ENCODE measurements around the gene GYG2. TPM values are rescaled to one million over a fixed set of nuclear protein-coding genes. Genes with fewer than 3 reads are reported as not detected.

The GYG2 gene
- total and polyA plus RNA-seq, 2 of the 13 experiments (the other 11 are each of a cell fraction or from before 2014, with no cell fraction given) = 20.0 to 24.3 TPM

GRCh38 chrX:2908125-2908685, 79.5 kb downstream of the GYG2 start:
- FAIRE-seq = no peak

More at GRCh38 chrX:2908125-2908685, 79.5 kb downstream of the GYG2 start:
- in situ Hi-C loops (cut with HindIII; ENCODE audit: extremely low pct_ligation_motif_present, low pct_unique_long_range_greater_than_20kb) = no loop called here
- H3K9me3 ChIP-seq (ENCODE audit: low read length) = no peaks in the 10 kb centered on the region
- H3K4me3 ChIP-seq (replicated peaks in 1 of 3; ENCODE audit: insufficient read depth in 1 of 3, low read depth in 2 of 3, low read length in 3 of 3) = no peak overlapping the region
- intact Hi-C loops (cut with micrococcal nuclease; ENCODE audit: unreplicated experiment) = no loop called here
- WGBS (ENCODE audit: low lambda C conversion rate) = 91% methylated on average over 2 of the region's 2 CpGs
- no TSS peak for BruUV-seq (replicated peaks)
- no peaks in the 10 kb centered on the region for H4K20me1 ChIP-seq (ENCODE audit: insufficient read depth, low read length)
- TF ChIP-seq ZNF543 (CRISPR knock-in tag; IDR thresholded peaks at IDR 0.05) = no peak
- TF ChIP-seq, protein P1, sequence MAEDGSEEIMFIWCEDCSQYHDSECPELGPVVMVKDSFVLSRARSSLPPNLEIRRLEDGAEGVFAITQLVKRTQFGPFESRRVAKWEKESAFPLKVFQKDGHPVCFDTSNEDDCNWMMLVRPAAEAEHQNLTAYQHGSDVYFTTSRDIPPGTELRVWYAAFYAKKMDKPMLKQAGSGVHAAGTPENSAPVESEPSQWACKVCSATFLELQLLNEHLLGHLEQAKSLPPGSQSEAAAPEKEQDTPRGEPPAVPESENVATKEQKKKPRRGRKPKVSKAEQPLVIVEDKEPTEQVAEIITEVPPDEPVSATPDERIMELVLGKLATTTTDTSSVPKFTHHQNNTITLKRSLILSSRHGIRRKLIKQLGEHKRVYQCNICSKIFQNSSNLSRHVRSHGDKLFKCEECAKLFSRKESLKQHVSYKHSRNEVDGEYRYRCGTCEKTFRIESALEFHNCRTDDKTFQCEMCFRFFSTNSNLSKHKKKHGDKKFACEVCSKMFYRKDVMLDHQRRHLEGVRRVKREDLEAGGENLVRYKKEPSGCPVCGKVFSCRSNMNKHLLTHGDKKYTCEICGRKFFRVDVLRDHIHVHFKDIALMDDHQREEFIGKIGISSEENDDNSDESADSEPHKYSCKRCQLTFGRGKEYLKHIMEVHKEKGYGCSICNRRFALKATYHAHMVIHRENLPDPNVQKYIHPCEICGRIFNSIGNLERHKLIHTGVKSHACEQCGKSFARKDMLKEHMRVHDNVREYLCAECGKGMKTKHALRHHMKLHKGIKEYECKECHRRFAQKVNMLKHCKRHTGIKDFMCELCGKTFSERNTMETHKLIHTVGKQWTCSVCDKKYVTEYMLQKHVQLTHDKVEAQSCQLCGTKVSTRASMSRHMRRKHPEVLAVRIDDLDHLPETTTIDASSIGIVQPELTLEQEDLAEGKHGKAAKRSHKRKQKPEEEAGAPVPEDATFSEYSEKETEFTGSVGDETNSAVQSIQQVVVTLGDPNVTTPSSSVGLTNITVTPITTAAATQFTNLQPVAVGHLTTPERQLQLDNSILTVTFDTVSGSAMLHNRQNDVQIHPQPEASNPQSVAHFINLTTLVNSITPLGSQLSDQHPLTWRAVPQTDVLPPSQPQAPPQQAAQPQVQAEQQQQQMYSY (CRISPR knock-in tag; IDR thresholded peaks at IDR 0.05) = no peak
- no peak for TF ChIP-seq MED13 (CRISPR knock-in tag; IDR thresholded peaks at IDR 0.05)
- no peak for TF ChIP-seq ZNF772 (CRISPR knock-in tag; IDR thresholded peaks at IDR 0.05)
- no peak for TF ChIP-seq ZNF503 (CRISPR knock-in tag; IDR thresholded peaks at IDR 0.05)
- TF ChIP-seq SOX6 (IDR thresholded peaks at IDR 0.05) = no peak
- no peak for TF ChIP-seq SOX6 (CRISPR knock-in tag; IDR thresholded peaks at IDR 0.05)
- TF ChIP-seq TERF1 (CRISPR knock-in tag; IDR thresholded peaks at IDR 0.05) = no peak
- TF ChIP-seq, protein P2, sequence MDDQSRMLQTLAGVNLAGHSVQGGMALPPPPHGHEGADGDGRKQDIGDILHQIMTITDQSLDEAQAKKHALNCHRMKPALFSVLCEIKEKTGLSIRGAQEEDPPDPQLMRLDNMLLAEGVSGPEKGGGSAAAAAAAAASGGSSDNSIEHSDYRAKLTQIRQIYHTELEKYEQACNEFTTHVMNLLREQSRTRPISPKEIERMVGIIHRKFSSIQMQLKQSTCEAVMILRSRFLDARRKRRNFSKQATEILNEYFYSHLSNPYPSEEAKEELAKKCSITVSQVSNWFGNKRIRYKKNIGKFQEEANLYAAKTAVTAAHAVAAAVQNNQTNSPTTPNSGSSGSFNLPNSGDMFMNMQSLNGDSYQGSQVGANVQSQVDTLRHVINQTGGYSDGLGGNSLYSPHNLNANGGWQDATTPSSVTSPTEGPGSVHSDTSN (CRISPR knock-in tag; IDR thresholded peaks at IDR 0.05; ENCODE audit: borderline replicate concordance) = no peak
- TF ChIP-seq ZIK1 (CRISPR knock-in tag; IDR thresholded peaks at IDR 0.05; ENCODE audit: borderline replicate concordance, low read depth) = no peak
- TF ChIP-seq RFX5 (IDR thresholded peaks at IDR 0.05; ENCODE audit: low read depth, low read length) = no peak
- TF ChIP-seq ELF1 (CRISPR knock-in tag; IDR thresholded peaks at IDR 0.05) = no peak
- no peak overlapping the region for H3K9ac ChIP-seq (ENCODE audit: insufficient read depth, low read depth, low read length)
- H3K79me2 ChIP-seq (ENCODE audit: insufficient read depth, low read length) = no peaks in the 10 kb centered on the region
- ChIA-PET POLR2A (no interaction called here), CTCF (ENCODE audit: low intra/inter-chr PET ratio, low total read pairs) (no interaction called here)
- no peaks in the 10 kb centered on the region for H3K36me3 ChIP-seq (replicated peaks in 1 of 2; ENCODE audit: control insufficient read depth in 1 of 2, insufficient read depth in 2 of 2, low read length in 2 of 2)
- no peak overlapping the region for H3K27ac ChIP-seq (ENCODE audit: extremely low read length, insufficient read depth, low read length)
- ATAC-seq = no peak
- no peak overlapping the region for H3K4me2 ChIP-seq (ENCODE audit: low read depth, low read length)
- H3K27me3 ChIP-seq (ENCODE audit: control insufficient read depth in 1 of 2, insufficient read depth in 2 of 2, low read length in 2 of 2) = no peaks in the 10 kb centered on the region
- H3K4me1 ChIP-seq (ENCODE audit: insufficient read depth, low read length) = no peaks in the 10 kb centered on the region
- no peak overlapping the region for H2AFZ ChIP-seq (ENCODE audit: low read length)
- DNase-seq (ENCODE audit: low spot score) = no peak
